ENCODE measurements around the gene HBS1L. TPM values are rescaled to one million over a fixed set of nuclear protein-coding genes. Genes with fewer than 3 reads are reported as not detected.

Gene HBS1L
- total and polyA plus RNA-seq, 9 of the 15 experiments (the other 6 are each of a cell fraction or from before 2014, with no cell fraction given): 101 to 199 (median 145) TPM

GRCh38 chr6:134936476-134936875 lies 118.1 kb downstream of the HBS1L start:
- DNase-seq (ENCODE audit: extremely low read depth in 1 of 4, low spot score in 3 of 4) (no peak), FAIRE-seq (no peak), ATAC-seq (no peak)
- H3K4me2 ChIP-seq (ENCODE audit: insufficient read depth, low read length): no peak overlapping the region
- ChIA-PET CTCF (ENCODE audit: low intra/inter-chr PET ratio) (no interaction called here), POLR2A (no interaction called here)
- TF ChIP-seq SLC30A9 (CRISPR knock-in tag; IDR thresholded peaks at IDR 0.05) (no peak), CHD4 (IDR thresholded peaks at IDR 0.05; ENCODE audit: insufficient read depth, insufficient replicate concordance, low read depth, low read length, poor library complexity, severe bottlenecking) (no peak), BRF1 (IDR thresholded peaks at IDR 0.05; ENCODE audit: borderline replicate concordance, extremely low read depth, insufficient read length) (no peak), KDM5B (IDR thresholded peaks at IDR 0.05; ENCODE audit: insufficient replicate concordance, low read depth, low read length) (no peak), SAFB (IDR thresholded peaks at IDR 0.05; ENCODE audit: borderline replicate concordance, low read depth, low read length) (no peak), ATF4 (CRISPR knock-in tag; IDR thresholded peaks at IDR 0.05) (no peak), MCM5 (IDR thresholded peaks at IDR 0.05; ENCODE audit: low read depth) (no peak), ILF3 (IDR thresholded peaks at IDR 0.05; ENCODE audit: borderline replicate concordance) (no peak), SMARCA4 (IDR thresholded peaks at IDR 0.05) (no peak), MTA3 (IDR thresholded peaks at IDR 0.05; ENCODE audit: borderline replicate concordance) (no peak), TSC22D4 (tag; IDR thresholded peaks at IDR 0.05) (no peak), CTBP1 (IDR thresholded peaks at IDR 0.05; ENCODE audit: borderline replicate concordance) (no peak), SMARCA5 (IDR thresholded peaks at IDR 0.05) (no peak), RFX7 (CRISPR knock-in tag; IDR thresholded peaks at IDR 0.05) (no peak)
- H3K36me3 ChIP-seq (ENCODE audit: control insufficient read depth, insufficient read depth, low read length): no peaks in the 10 kb centered on the region
- no peaks in the 10 kb centered on the region for H4K20me1 ChIP-seq (replicated peaks; ENCODE audit: control insufficient read depth, insufficient read depth, low read length)
- no peak overlapping the region for H3K9ac ChIP-seq (ENCODE audit: insufficient read depth in 1 of 2, low read depth in 2 of 2, low read length in 2 of 2)
- no peak overlapping the region for H3K4me3 ChIP-seq
- in situ Hi-C loops (cut with MboI) (no loop called here), intact Hi-C loops (cut with micrococcal nuclease) (loop anchor here (2.0 to 5.0 kb wide), 2 partner anchors 49 to 502 kb away; no protein-coding TSS in a partner anchor)
- no peaks in the 10 kb centered on the region; a peak in 1 of 5 replicates for H3K4me1 ChIP-seq (replicated peaks in 1 of 2; ENCODE audit: control insufficient read depth in 2 of 2, insufficient read depth in 2 of 2, low read length in 2 of 2)
- peaks cover 8% of the 10 kb centered on the region in 2 experiments; a peak in 4 of 5 replicates for H3K27me3 ChIP-seq (ENCODE audit: control insufficient read depth in 2 of 2, insufficient read depth in 2 of 2, low read length in 2 of 2)
- H3K9me3 ChIP-seq (replicated peaks; ENCODE audit: control insufficient read depth, insufficient read depth, low read depth, low read length): no peaks in the 10 kb centered on the region
- H3K9me1 ChIP-seq (ENCODE audit: control insufficient read depth, insufficient read depth, low read length): no peaks in the 10 kb centered on the region
- no TSS peak for BruUV-seq (replicated peaks)
- no peak overlapping the region for H3K27ac ChIP-seq (ENCODE audit: extremely low read depth, low read depth, low read length)
- H3K79me2 ChIP-seq (ENCODE audit: control insufficient read depth, insufficient read depth, low read length): no peaks in the 10 kb centered on the region
- WGBS (ENCODE audit: insufficient coverage, low coverage, missing lambda C conversion rate): 74% methylated on average over 5 of the region's 5 CpGs
- H2AFZ ChIP-seq (ENCODE audit: low read depth, low read length): no peak overlapping the region
